ENCODE measurements around the gene CFTR. TPM values are rescaled to one million over a fixed set of nuclear protein-coding genes. Genes with fewer than 3 reads are reported as not detected.

CFTR gene
- total RNA-seq, 1 experiment from 2014 or later: 0.72 TPM

DNA sequence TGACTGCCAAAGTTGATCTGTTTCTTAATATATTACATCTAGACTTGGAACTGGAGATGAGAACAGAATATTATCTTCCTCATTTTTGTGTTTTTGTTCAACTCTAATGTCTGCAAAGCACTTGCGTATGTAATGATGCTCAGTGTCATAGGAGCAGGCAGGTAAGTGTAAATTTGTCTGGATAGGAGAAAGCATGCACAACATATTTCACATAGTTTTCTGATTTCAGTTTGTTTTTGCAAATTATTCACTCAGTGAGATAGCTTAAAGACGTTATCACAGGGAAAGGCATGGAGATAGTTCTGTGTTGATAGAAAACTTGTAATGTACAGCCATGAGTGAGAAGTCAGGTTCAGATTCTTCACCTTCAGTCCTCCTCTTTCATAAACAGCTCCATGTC, 84.8 kb downstream of the CFTR start:
- H3K27me3 Mint-ChIP-seq (ENCODE audit: low read depth): no peaks in the 10 kb centered on the region
- ChIA-PET CTCF (no interaction called here), POLR2A (no interaction called here)
- DNase-seq (ENCODE audit: low spot score) (no peak), ATAC-seq (no peak)
- no peaks in the 10 kb centered on the region for H3K4me1 Mint-ChIP-seq
- no peak overlapping the region for H3K4me3 Mint-ChIP-seq
- H3K27ac Mint-ChIP-seq: no peak overlapping the region
- TF ChIP-seq ZMAT4 (CRISPR knock-in tag; IDR thresholded peaks at IDR 0.05) (no peak), SP1 (CRISPR knock-in tag; conservative IDR thresholded peaks at IDR 0.05) (no peak), ZNF232 (CRISPR knock-in tag; IDR thresholded peaks at IDR 0.05) (no peak)
- TF ChIP-seq, protein P1, sequence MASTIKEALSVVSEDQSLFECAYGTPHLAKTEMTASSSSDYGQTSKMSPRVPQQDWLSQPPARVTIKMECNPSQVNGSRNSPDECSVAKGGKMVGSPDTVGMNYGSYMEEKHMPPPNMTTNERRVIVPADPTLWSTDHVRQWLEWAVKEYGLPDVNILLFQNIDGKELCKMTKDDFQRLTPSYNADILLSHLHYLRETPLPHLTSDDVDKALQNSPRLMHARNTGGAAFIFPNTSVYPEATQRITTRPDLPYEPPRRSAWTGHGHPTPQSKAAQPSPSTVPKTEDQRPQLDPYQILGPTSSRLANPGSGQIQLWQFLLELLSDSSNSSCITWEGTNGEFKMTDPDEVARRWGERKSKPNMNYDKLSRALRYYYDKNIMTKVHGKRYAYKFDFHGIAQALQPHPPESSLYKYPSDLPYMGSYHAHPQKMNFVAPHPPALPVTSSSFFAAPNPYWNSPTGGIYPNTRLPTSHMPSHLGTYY (CRISPR knock-in tag; IDR thresholded peaks at IDR 0.05): no peak
- TF ChIP-seq, protein P2, sequence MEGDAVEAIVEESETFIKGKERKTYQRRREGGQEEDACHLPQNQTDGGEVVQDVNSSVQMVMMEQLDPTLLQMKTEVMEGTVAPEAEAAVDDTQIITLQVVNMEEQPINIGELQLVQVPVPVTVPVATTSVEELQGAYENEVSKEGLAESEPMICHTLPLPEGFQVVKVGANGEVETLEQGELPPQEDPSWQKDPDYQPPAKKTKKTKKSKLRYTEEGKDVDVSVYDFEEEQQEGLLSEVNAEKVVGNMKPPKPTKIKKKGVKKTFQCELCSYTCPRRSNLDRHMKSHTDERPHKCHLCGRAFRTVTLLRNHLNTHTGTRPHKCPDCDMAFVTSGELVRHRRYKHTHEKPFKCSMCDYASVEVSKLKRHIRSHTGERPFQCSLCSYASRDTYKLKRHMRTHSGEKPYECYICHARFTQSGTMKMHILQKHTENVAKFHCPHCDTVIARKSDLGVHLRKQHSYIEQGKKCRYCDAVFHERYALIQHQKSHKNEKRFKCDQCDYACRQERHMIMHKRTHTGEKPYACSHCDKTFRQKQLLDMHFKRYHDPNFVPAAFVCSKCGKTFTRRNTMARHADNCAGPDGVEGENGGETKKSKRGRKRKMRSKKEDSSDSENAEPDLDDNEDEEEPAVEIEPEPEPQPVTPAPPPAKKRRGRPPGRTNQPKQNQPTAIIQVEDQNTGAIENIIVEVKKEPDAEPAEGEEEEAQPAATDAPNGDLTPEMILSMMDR (IDR thresholded peaks at IDR 0.05): no peak
- no peaks in the 10 kb centered on the region for H3K9me3 Mint-ChIP-seq
- no peaks in the 10 kb centered on the region for H3K36me3 Mint-ChIP-seq

- Mint-ChIP-seq H3K27ac (no peak overlapping the region), H3K4me1 (no peaks in the 10 kb centered on the region), H3K36me3 (no peaks in the 10 kb centered on the region), H3K27me3 (ENCODE audit: low read depth) (no peaks in the 10 kb centered on the region), H3K4me3 (no peak overlapping the region), H3K9me3 (no peaks in the 10 kb centered on the region)
- no peak for ATAC-seq
- ChIA-PET CTCF (no interaction called here), POLR2A (no interaction called here)
- TF ChIP-seq ZNF138 (CRISPR knock-in tag; conservative IDR thresholded peaks at IDR 0.05) (no peak), SMAD4 (CRISPR knock-in tag; IDR thresholded peaks at IDR 0.05) (no peak), SP1 (CRISPR knock-in tag; conservative IDR thresholded peaks at IDR 0.05) (no peak), ZBTB43 (CRISPR knock-in tag; IDR thresholded peaks at IDR 0.05) (no peak), E2F5 (CRISPR knock-in tag; IDR thresholded peaks at IDR 0.05) (no peak), NR3C1 (CRISPR knock-in tag; conservative IDR thresholded peaks at IDR 0.05; ENCODE audit: low read depth) (no peak), GRHL2 (CRISPR knock-in tag; IDR thresholded peaks at IDR 0.05; ENCODE audit: insufficient replicate concordance, severe bottlenecking) (no peak), HMGXB4 (CRISPR knock-in tag; IDR thresholded peaks at IDR 0.05) (no peak), ZMAT4 (CRISPR knock-in tag; IDR thresholded peaks at IDR 0.05) (no peak), KAT7 (CRISPR knock-in tag; IDR thresholded peaks at IDR 0.05; ENCODE audit: borderline replicate concordance) (no peak), FOXP1 (CRISPR knock-in tag; IDR thresholded peaks at IDR 0.05; ENCODE audit: borderline replicate concordance) (no peak), FOXP4 (CRISPR knock-in tag; IDR thresholded peaks at IDR 0.05) (no peak)
- no peak for DNase-seq (ENCODE audit: low spot score)
These were observed 85.4 kb downstream of the CFTR start for GRCh38 chr7:117565226-117565625.
